ENCODE measurements around the gene KIAA1755.

The KIAA1755 gene

GRCh38 chr20:38212806-38213606 is 47.5 kb downstream of the KIAA1755 start:
- Histone ChIP-seq H3K79me1 (replicated peaks; ENCODE audit: low read length, poor library complexity, severe bottlenecking) (no peaks in the 10 kb centered on the region), H3K4ac (ENCODE audit: low read depth in 1 of 2, low read length in 2 of 2) (no peak overlapping the region), H3K4me1 (ENCODE audit: control insufficient read depth, insufficient read depth, low read depth, low read length) (peaks cover 12% of the 10 kb centered on the region), H3K36me3 (ENCODE audit: control insufficient read depth in 1 of 2, insufficient read depth in 2 of 2, low read depth in 1 of 2, low read length in 2 of 2) (no peaks in the 10 kb centered on the region), H3K4me2 (ENCODE audit: low read length, poor library complexity, severe bottlenecking) (no peak overlapping the region), H3K18ac (ENCODE audit: low read depth in 1 of 2, low read length in 2 of 2) (peak overlapping the region in 1 of 2 experiments; percentile 17), H4K91ac (ENCODE audit: low read length) (peak overlapping the region; percentile 35), H2BK12ac (ENCODE audit: low read length in 2 of 2) (peak overlapping the region in 1 of 2 experiments; percentile 13), H2BK120ac (ENCODE audit: low read depth, low read length) (no peak overlapping the region), H3K27me3 (ENCODE audit: control insufficient read depth in 1 of 2, insufficient read depth in 1 of 2, low read length in 2 of 2) (peaks cover 0 to 2% of the 10 kb centered on the region in 2 experiments), H3K27ac (ENCODE audit: low read length, poor library complexity, severe bottlenecking) (no peak overlapping the region), H3K23ac (ENCODE audit: low read length in 2 of 2) (no peak overlapping the region), H2AFZ (ENCODE audit: low read depth, low read length) (no peak overlapping the region), H4K8ac (ENCODE audit: low read length) (no peak overlapping the region), H3K9ac (ENCODE audit: low read length) (no peak overlapping the region), H2BK15ac (ENCODE audit: low read depth, poor library complexity, severe bottlenecking) (peak overlapping the region; percentile 15), H2BK5ac (ENCODE audit: low read depth, low read length, poor library complexity, severe bottlenecking) (no peak overlapping the region), H2AK5ac (ENCODE audit: low read length, severe bottlenecking) (no peak overlapping the region), H3K14ac (ENCODE audit: low read length in 2 of 2) (peak overlapping the region in 1 of 2 experiments; percentile 19), H3K9me3 (ENCODE audit: control insufficient read depth, low read length) (no peaks in the 10 kb centered on the region), H3K4me3 (ENCODE audit: insufficient read depth in 1 of 2, low read depth in 1 of 2, low read length in 2 of 2) (no peak overlapping the region)
- 90% methylated on average over 18 of the region's 18 CpGs for WGBS
- DNase-seq, result no peak

GRCh38 chr20:38211200-38212097 is 49.1 kb downstream of the KIAA1755 start:
- Histone ChIP-seq H2BK15ac (ENCODE audit: low read depth, poor library complexity, severe bottlenecking) (no peak overlapping the region), H3K14ac (ENCODE audit: low read length in 2 of 2) (no peak overlapping the region), H3K36me3 (ENCODE audit: control insufficient read depth in 1 of 2, insufficient read depth in 2 of 2, low read depth in 1 of 2, low read length in 2 of 2) (no peaks in the 10 kb centered on the region), H3K4me1 (ENCODE audit: control insufficient read depth, insufficient read depth, low read depth, low read length) (peaks cover 4% of the 10 kb centered on the region), H2AFZ (ENCODE audit: low read depth, low read length) (no peak overlapping the region), H3K23ac (ENCODE audit: low read length in 2 of 2) (no peak overlapping the region), H3K4me2 (ENCODE audit: low read length, poor library complexity, severe bottlenecking) (no peak overlapping the region), H2BK5ac (ENCODE audit: low read depth, low read length, poor library complexity, severe bottlenecking) (no peak overlapping the region), H3K9me3 (ENCODE audit: control insufficient read depth, low read length) (no peaks in the 10 kb centered on the region), H3K79me1 (replicated peaks; ENCODE audit: low read length, poor library complexity, severe bottlenecking) (no peaks in the 10 kb centered on the region), H3K4ac (ENCODE audit: low read depth in 1 of 2, low read length in 2 of 2) (no peak overlapping the region), H3K4me3 (ENCODE audit: insufficient read depth in 1 of 2, low read depth in 1 of 2, low read length in 2 of 2) (no peak overlapping the region), H4K91ac (ENCODE audit: low read length) (no peak overlapping the region), H3K27me3 (ENCODE audit: control insufficient read depth in 1 of 2, insufficient read depth in 1 of 2, low read length in 2 of 2) (peaks cover 0 to 2% of the 10 kb centered on the region in 2 experiments), H2BK12ac (ENCODE audit: low read length in 2 of 2) (no peak overlapping the region), H4K8ac (ENCODE audit: low read length) (no peak overlapping the region), H3K9ac (ENCODE audit: low read length) (no peak overlapping the region), H3K27ac (ENCODE audit: low read length, poor library complexity, severe bottlenecking) (no peak overlapping the region), H2BK120ac (ENCODE audit: low read depth, low read length) (no peak overlapping the region), H2AK5ac (ENCODE audit: low read length, severe bottlenecking) (no peak overlapping the region), H3K18ac (ENCODE audit: low read depth in 1 of 2, low read length in 2 of 2) (no peak overlapping the region)
- DNase-seq, result no peak
- 95% methylated on average over 8 of the region's 9 CpGs for WGBS

GRCh38 chr20:38210741-38211140 is 49.8 kb downstream of the KIAA1755 start:
- Histone ChIP-seq H2AFZ (ENCODE audit: low read depth, low read length) (no peak overlapping the region), H3K4me1 (ENCODE audit: control insufficient read depth, insufficient read depth, low read depth, low read length) (peaks cover 4% of the 10 kb centered on the region), H3K4me3 (ENCODE audit: insufficient read depth in 1 of 2, low read depth in 1 of 2, low read length in 2 of 2) (no peak overlapping the region), H3K27ac (ENCODE audit: low read length, poor library complexity, severe bottlenecking) (no peak overlapping the region), H4K8ac (ENCODE audit: low read length) (no peak overlapping the region), H2BK5ac (ENCODE audit: low read depth, low read length, poor library complexity, severe bottlenecking) (no peak overlapping the region), H3K4me2 (ENCODE audit: low read length, poor library complexity, severe bottlenecking) (no peak overlapping the region), H3K4ac (ENCODE audit: low read depth in 1 of 2, low read length in 2 of 2) (no peak overlapping the region), H2BK120ac (ENCODE audit: low read depth, low read length) (no peak overlapping the region), H3K14ac (ENCODE audit: low read length in 2 of 2) (no peak overlapping the region), H3K27me3 (ENCODE audit: control insufficient read depth in 1 of 2, insufficient read depth in 1 of 2, low read length in 2 of 2) (peaks cover 0 to 2% of the 10 kb centered on the region in 2 experiments), H3K36me3 (ENCODE audit: control insufficient read depth in 1 of 2, insufficient read depth in 2 of 2, low read depth in 1 of 2, low read length in 2 of 2) (no peaks in the 10 kb centered on the region), H3K9ac (ENCODE audit: low read length) (no peak overlapping the region), H3K23ac (ENCODE audit: low read length in 2 of 2) (no peak overlapping the region), H2AK5ac (ENCODE audit: low read length, severe bottlenecking) (no peak overlapping the region), H2BK12ac (ENCODE audit: low read length in 2 of 2) (no peak overlapping the region), H3K9me3 (ENCODE audit: control insufficient read depth, low read length) (no peaks in the 10 kb centered on the region), H3K18ac (ENCODE audit: low read depth in 1 of 2, low read length in 2 of 2) (no peak overlapping the region), H4K91ac (ENCODE audit: low read length) (no peak overlapping the region), H2BK15ac (ENCODE audit: low read depth, poor library complexity, severe bottlenecking) (no peak overlapping the region), H3K79me1 (replicated peaks; ENCODE audit: low read length, poor library complexity, severe bottlenecking) (no peaks in the 10 kb centered on the region)
- 80% methylated on average over 4 of the region's 6 CpGs for WGBS
- no peak for DNase-seq
